HG03432 (cell line): ENCODE data around the gene TRIL.
A peak's percentile ranks its signal among the peaks of the same experiment; 100 is the strongest.

ENCODE experiments used
- ATAC-seq: cut with Tn5 transposase; IDR thresholded peaks from one replicate; pipeline ENCODE4 v1.9.1; 2021; ENCODE audit warnings: mild to moderate bottlenecking, moderate library complexity; ENCODE audit not compliant: unreplicated experiment

The TRIL gene

DNA sequence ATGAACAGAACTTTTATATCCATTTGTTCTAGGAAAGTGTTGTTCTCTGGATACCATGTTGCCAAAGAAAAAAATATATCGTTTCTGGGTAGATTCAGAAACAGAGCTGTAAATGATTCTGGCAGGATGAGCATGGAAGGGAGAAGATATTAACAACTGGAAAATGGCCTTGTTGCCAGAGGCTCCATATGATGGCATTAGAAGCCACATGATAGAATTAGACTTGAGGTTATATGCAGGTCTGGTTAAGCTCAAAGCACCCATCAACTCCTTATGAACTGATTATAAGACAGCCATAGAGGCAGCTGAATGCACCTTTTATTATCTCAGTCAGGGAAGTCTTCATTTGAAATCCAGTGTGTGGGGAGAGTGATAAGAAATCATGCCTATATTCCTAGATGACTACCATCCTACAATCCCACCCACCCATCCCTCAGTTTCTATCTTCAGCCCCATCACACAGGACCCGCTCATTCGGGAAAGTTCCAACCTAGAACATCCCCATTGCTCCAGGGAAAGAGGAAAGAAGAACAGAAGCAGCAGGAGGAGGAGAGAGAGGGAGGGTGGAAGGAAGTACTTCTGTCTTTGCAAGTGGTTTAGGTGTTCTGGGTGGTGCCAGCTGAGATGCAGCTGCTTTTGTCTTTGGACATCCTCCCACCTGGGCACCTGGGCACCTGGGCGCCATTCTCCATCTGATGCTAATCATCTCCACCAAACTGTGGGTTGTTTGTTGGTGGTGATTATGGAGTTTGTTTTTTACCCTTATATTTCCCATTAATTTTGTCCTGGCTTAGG is 25.5 kb upstream of the TRIL start:
- ATAC-seq: no peak

DNA sequence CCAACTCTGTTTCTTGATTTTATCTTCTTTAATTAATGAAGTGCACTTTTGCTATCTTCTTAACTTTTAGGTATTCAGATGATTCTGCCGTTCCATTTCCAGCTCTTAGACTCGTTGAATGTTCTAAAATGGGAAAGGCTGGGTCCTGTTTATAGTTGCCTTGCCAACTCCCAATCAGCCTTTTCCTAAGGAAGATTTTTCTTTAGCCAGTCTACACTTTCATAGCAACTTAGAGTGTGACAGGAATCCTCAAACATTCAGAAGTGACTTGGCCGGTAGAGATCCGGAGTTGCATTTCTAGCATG is 23.0 kb upstream of the TRIL start:
- ATAC-seq: no peak

DNA sequence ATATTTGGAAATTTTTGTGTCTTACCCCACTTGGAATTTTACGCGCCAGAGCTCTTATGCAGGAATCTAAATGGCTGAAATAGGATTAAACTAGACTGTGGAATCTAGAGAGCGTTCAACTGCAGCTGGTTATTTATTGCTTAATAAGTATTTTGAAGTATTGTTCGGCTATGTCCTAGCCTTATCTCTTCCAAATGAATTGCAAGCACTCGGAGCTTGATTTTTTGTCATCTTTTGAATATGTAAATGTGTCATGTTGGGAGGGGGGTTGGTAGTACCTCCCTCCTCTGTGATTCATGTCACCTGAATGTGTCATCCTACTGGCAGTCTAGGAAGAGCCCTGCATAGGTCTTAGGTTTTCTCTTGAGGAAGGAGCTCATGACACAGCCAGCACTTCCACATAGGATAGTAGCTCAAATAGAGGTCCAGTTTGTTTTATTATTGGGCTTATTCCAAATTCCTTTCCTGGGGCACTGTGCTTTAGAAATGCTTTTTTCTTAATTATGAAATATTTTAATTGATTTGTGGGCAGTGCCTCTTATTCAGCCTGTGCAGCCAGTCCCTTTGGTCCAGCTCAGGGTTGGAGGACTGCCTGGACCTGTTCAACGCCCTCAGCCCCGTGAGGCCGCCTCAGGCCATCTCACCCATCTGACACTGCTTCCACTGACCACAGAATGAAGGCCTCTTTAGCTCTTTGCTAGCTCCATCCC is 22.5 kb upstream of the TRIL start:
- no peak for ATAC-seq

- no peak for ATAC-seq
These were observed 21.6 kb upstream of the TRIL start for GRCh38 chr7:28979776-28980175.

DNA sequence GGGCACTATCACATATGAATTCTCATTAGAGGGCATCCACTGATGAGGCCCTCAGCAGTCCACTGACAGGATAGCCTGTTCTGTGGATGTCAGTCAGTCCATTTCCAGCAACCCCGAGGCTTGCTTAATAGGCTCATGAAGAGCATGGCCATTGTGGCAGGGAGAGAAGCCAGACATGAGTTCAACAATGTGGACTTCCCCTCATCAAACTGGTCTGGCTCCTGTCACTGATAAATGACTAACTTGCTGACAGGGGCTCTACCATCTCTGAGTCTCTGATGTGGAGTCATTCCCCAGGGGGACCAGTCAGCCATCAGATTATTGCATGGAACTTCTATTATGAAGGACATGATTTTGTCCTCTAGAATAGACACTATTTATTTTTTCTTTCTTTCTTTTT is 19.8 kb upstream of the TRIL start:
- no peak for ATAC-seq

DNA sequence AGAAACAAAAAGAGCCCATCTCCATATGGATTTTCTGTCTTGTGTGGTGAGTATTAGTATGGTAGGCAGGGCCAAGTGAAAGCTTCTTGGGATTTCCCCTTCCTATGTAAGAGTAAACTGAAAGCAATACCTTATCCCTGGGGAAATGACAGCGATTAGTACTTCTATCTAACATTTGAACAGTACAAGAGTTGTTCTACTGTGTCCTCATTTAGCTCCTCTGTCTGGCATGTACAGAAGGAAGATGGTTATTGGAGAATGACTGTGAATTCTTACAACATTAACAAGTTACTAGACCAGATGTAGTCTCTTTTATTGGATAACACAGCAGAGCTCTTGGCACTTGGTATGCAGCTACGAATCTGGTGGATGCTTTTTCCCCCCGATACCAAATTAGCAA is 17.9 kb upstream of the TRIL start:
- no peak for ATAC-seq

- ATAC-seq: no peak
These were observed 15.5 kb upstream of the TRIL start for GRCh38 chr7:28973591-28973990.

GRCh38 chr7:28964056-28964455 is 5.9 kb upstream of the TRIL start:
- ATAC-seq: no peak

DNA sequence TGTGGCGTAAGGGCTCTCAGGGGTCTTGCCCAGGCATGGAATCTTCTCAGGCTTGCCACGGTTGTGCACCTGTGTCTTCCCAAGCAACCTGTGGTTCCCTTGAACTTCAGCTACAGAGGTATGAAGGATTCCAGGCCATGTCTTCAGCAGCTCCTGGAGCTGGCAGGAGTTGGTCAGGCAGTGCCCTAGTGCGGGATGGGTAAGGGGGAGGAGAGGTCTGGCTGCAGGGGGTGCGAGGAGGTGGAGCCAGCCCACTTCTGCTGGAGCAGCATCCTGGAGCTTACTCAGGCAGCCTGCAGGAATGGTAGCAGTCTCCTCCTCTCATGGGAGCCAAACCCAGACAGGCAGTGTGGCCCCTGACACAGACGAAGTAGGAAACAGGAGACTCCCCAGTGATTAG is 3.8 kb upstream of the TRIL start:
- ATAC-seq: no peak

GRCh38 chr7:28960071-28960840 is 2.1 kb upstream of the TRIL start:
- no peak for ATAC-seq

- no peak for ATAC-seq
These were observed 834 bp upstream of the TRIL start for GRCh38 chr7:28958980-28959347.

GRCh38 chr7:28957751-28958234 is 337 bp downstream of the TRIL start:
- ATAC-seq: no peak

- ATAC-seq: no peak
These were observed 923 bp downstream of the TRIL start for GRCh38 chr7:28957064-28957750.

DNA sequence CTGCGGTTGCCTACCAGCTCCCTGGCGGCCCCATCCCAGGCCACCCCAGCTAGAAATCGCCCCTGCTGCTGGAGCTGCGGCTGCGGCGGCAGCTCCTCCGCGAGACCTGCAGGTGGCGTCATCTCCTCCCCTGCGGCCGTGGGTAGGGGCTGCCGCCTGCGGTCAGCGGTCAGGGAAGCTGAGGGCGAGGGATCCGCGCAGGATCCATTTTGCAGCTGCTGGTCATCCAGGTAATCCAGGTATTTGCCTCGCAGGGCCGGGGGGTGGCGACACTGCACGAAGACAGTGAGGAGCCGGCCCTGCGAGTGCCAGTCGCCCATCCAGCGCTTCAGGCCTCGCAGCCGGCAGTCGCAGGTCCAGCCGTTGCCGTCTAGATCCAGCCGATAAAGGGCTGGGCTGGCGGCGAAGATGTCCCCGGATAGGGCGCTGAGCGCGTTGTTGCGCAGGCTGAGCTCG is 1.5 kb downstream of the TRIL start:
- no peak for ATAC-seq

- ATAC-seq: peak; percentile 53
These were observed 2.2 kb downstream of the TRIL start for GRCh38 chr7:28955718-28956607.

- no peak for ATAC-seq
These were observed 2.8 kb downstream of the TRIL start for GRCh38 chr7:28955356-28955717.

- ATAC-seq: no peak
These were observed 3.2 kb downstream of the TRIL start for GRCh38 chr7:28954946-28955345.

- no peak for ATAC-seq
These were observed 3.7 kb downstream of the TRIL start for GRCh38 chr7:28954471-28954870.

GRCh38 chr7:28953633-28954032 is 4.5 kb downstream of the TRIL start:
- no peak for ATAC-seq

DNA sequence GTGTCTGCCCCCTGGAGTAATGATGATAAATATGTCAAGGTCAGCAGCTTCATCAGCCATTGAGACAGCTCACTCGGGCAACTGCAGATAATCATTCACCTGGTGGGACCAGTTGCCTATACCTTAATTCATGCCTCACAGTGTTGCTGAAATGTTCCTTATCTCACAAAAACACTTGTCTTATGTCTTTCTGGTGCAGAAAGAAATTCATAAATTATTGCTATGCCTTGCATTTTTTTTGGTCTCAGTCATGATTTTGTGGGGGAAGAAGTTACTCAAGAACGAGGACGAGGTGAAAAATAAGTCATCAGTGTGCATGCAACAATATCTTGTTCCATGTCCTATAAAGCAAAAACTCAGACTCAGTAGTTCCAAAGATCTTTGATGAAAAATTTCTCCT is 16.0 kb downstream of the TRIL start:
- ATAC-seq: no peak
